Measurements from ENCODE around the gene FSTL4. TPM values are rescaled to one million over a fixed set of nuclear protein-coding genes. Genes with fewer than 3 reads are reported as not detected.

The FSTL4 gene
- total and polyA plus RNA-seq, 2 of the 13 experiments (the other 11 are each of a cell fraction or from before 2014, with no cell fraction given), result 2.1 to 3.0 TPM

- WGBS (ENCODE audit: low lambda C conversion rate), result 0% methylated on average over 2 of the region's 2 CpGs
- ATAC-seq (no peak), DNase-seq (ENCODE audit: low spot score) (no peak), FAIRE-seq (no peak)
- no peak overlapping the region for H3K4me3 ChIP-seq (replicated peaks in 1 of 3; ENCODE audit: insufficient read depth in 1 of 3, low read depth in 2 of 3, low read length in 3 of 3)
- TF ChIP-seq TBX3 (IDR thresholded peaks at IDR 0.05; ENCODE audit: borderline replicate concordance), result no peak
- TF ChIP-seq SMARCC2 (IDR thresholded peaks at IDR 0.05), result no peak
- TF ChIP-seq HNRNPLL (IDR thresholded peaks at IDR 0.05; ENCODE audit: low read depth, low read length, poor library complexity, severe bottlenecking), result no peak
- TF ChIP-seq HDAC1 (CRISPR knock-in tag; IDR thresholded peaks at IDR 0.05), result no peak
- no peak for TF ChIP-seq E2F5 (CRISPR knock-in tag; conservative IDR thresholded peaks at IDR 0.05)
- no peak for TF ChIP-seq TERF1 (CRISPR knock-in tag; IDR thresholded peaks at IDR 0.05)
- no peak for TF ChIP-seq ZNF562 (CRISPR knock-in tag; IDR thresholded peaks at IDR 0.05; ENCODE audit: borderline replicate concordance)
- TF ChIP-seq HMG20A (CRISPR knock-in tag; IDR thresholded peaks at IDR 0.05; ENCODE audit: borderline replicate concordance), result no peak
- no peak for TF ChIP-seq TBP (CRISPR knock-in tag; IDR thresholded peaks at IDR 0.05)
- in situ Hi-C loops (cut with HindIII; ENCODE audit: extremely low pct_ligation_motif_present, low pct_unique_long_range_greater_than_20kb) (no loop called here), intact Hi-C loops (cut with micrococcal nuclease; ENCODE audit: unreplicated experiment) (no loop called here)
- no peak overlapping the region for H3K9ac ChIP-seq (ENCODE audit: insufficient read depth, low read depth, low read length)
- H3K4me1 ChIP-seq (ENCODE audit: insufficient read depth, low read length), result no peaks in the 10 kb centered on the region
- no peaks in the 10 kb centered on the region for H3K36me3 ChIP-seq (replicated peaks in 1 of 2; ENCODE audit: control insufficient read depth in 1 of 2, insufficient read depth in 2 of 2, low read length in 2 of 2)
- CTCF ChIA-PET (ENCODE audit: low intra/inter-chr PET ratio, low total read pairs), result no interaction called here
- H4K20me1 ChIP-seq (ENCODE audit: insufficient read depth, low read length), result no peaks in the 10 kb centered on the region
- H3K79me2 ChIP-seq (ENCODE audit: insufficient read depth, low read length), result no peaks in the 10 kb centered on the region
- peaks cover 1 to 9% of the 10 kb centered on the region in 2 experiments; a peak in 3 of 5 replicates for H3K27me3 ChIP-seq (ENCODE audit: control insufficient read depth in 1 of 2, insufficient read depth in 2 of 2, low read length in 2 of 2)
- no peak overlapping the region for H2AFZ ChIP-seq (ENCODE audit: low read length)
- no peak overlapping the region for H3K4me2 ChIP-seq (ENCODE audit: low read depth, low read length)
- H3K9me3 ChIP-seq (ENCODE audit: low read length), result no peaks in the 10 kb centered on the region
- no peak overlapping the region for H3K27ac ChIP-seq (ENCODE audit: extremely low read length, insufficient read depth, low read length)
- BruUV-seq (replicated peaks), result no TSS peak
- POLR2A ChIA-PET, result no interaction called here
These were observed 215.0 kb downstream of the FSTL4 start for GRCh38 chr5:133397348-133397747.

Data from HepG2 (cell line).